ENCODE results near the gene CDH23.
"Not testable (repeated sequence)": the region's sequence is repeated elsewhere in the genome, so short reads cannot be mapped to it uniquely, and the experiment has no call there.

Gene CDH23

GRCh38 chr10:71588685-71589084 is 192.0 kb downstream of the CDH23 start:
- no peak for DNase-seq

- no peak for DNase-seq
Measured at GRCh38 chr10:71589617-71590551, 193.2 kb downstream of the CDH23 start.

- DNase-seq = peak; percentile 5
Measured at GRCh38 chr10:71590781-71591350, 194.1 kb downstream of the CDH23 start.

- no peak for DNase-seq
Measured at GRCh38 chr10:71594934-71595571, 198.3 kb downstream of the CDH23 start.

- DNase-seq = no peak
Measured at GRCh38 chr10:71595649-71596048, 198.9 kb downstream of the CDH23 start.

GRCh38 chr10:71596127-71596526 is 199.4 kb downstream of the CDH23 start:
- no peak for DNase-seq

GRCh38 chr10:71596759-71597158 is 200.0 kb downstream of the CDH23 start:
- DNase-seq = no peak

GRCh38 chr10:71597821-71598498 is 201.2 kb downstream of the CDH23 start:
- DNase-seq = no peak

- no peak for DNase-seq
Measured at GRCh38 chr10:71598621-71599055, 201.9 kb downstream of the CDH23 start.

GRCh38 chr10:71599518-71599917 is 202.8 kb downstream of the CDH23 start:
- no peak for DNase-seq

- DNase-seq = not testable (repeated sequence)
Measured at GRCh38 chr10:71600242-71600641, 203.5 kb downstream of the CDH23 start.

- no peak for DNase-seq
Measured at GRCh38 chr10:71600849-71601248, 204.1 kb downstream of the CDH23 start.

- DNase-seq = no peak
Measured at GRCh38 chr10:71601273-71601672, 204.6 kb downstream of the CDH23 start.

- DNase-seq = no peak
Measured at GRCh38 chr10:71603150-71603549, 206.4 kb downstream of the CDH23 start.

GRCh38 chr10:71603754-71604153 is 207.0 kb downstream of the CDH23 start:
- DNase-seq = no peak

- no peak for DNase-seq
Measured at GRCh38 chr10:71604324-71605018, 207.8 kb downstream of the CDH23 start.

GRCh38 chr10:71605263-71605962 is 208.7 kb downstream of the CDH23 start:
- no peak for DNase-seq

- no peak for DNase-seq
Measured at GRCh38 chr10:71606257-71607081, 209.7 kb downstream of the CDH23 start.

- no peak for DNase-seq
Measured at GRCh38 chr10:71607082-71607443, 210.3 kb downstream of the CDH23 start.

- peak; percentile 29 for DNase-seq
Measured at GRCh38 chr10:71608819-71609768, 212.4 kb downstream of the CDH23 start.
